HepG2 (cell line): Measurements from ENCODE around the gene ERV3-1. TPM values are rescaled to one million over a fixed set of nuclear protein-coding genes. Genes with fewer than 3 reads are reported as not detected.

Experiments
- BCL6 ChIP-seq: IDR thresholded peaks from 2 replicates; pipeline ENCODE4 v1.6.1; 2016; ENCODE audit warnings: missing genetic modification reagents, missing compliant biosample characterization
- DZIP1 ChIP-seq: sonication (generic); formaldehyde crosslinking; IDR thresholded peaks from 2 replicates; pipeline ENCODE4 v1.5.0; 2020; ENCODE audit warnings: mild to moderate bottlenecking, missing genetic modification reagents
- NFATC3 ChIP-seq: sonication (generic); formaldehyde crosslinking; IDR thresholded peaks from 2 replicates; pipeline ENCODE4 v1.5.1; 2020; ENCODE audit warnings: mild to moderate bottlenecking, missing genetic modification reagents
- SAP130 ChIP-seq: IDR thresholded peaks from 2 replicates; pipeline ENCODE4 v1.6.1; 2016; ENCODE audit warnings: low read depth
- SETDB1 ChIP-seq: sonication (generic); formaldehyde crosslinking; IDR thresholded peaks from 2 replicates; pipeline ENCODE4 v1.5.1; 2020; ENCODE audit warnings: missing genetic modification reagents, mild to moderate bottlenecking, borderline replicate concordance
- TAF1 ChIP-seq: sonication (generic); formaldehyde crosslinking; IDR thresholded peaks from 2 replicates; pipeline ENCODE4 v1.4.0; 2020; ENCODE audit warnings: missing genetic modification reagents
- TP53 ChIP-seq: sonication (generic); formaldehyde crosslinking; conservative IDR thresholded peaks from 2 replicates; pipeline ENCODE4 v1.4.0; 2020; ENCODE audit warnings: missing genetic modification reagents
- UBTF ChIP-seq: sonication (generic); formaldehyde crosslinking; IDR thresholded peaks from 2 replicates; pipeline ENCODE4 v1.4.0; 2020; ENCODE audit warnings: mild to moderate bottlenecking, missing genetic modification reagents
- ZNF121 ChIP-seq: sonication (generic); formaldehyde crosslinking; IDR thresholded peaks from 2 replicates; pipeline ENCODE4 v1.5.0; 2020; ENCODE audit warnings: mild to moderate bottlenecking, missing genetic modification reagents
- ZNF234 ChIP-seq: sonication (generic); formaldehyde crosslinking; conservative IDR thresholded peaks from 2 replicates; pipeline ENCODE4 v1.5.1; 2020; ENCODE audit warnings: mild to moderate bottlenecking, missing genetic modification reagents
- ZNF446 ChIP-seq: sonication (generic); formaldehyde crosslinking; IDR thresholded peaks from 2 replicates; pipeline ENCODE4 v1.5.0; 2020; ENCODE audit warnings: mild to moderate bottlenecking, missing genetic modification reagents
- ZNF460 ChIP-seq: sonication (generic); formaldehyde crosslinking; IDR thresholded peaks from 2 replicates; pipeline ENCODE4 v1.5.1; 2020; ENCODE audit warnings: missing genetic modification reagents, mild to moderate bottlenecking, borderline replicate concordance
- polyA plus RNA-seq, 8 experiments: library from polyadenylated mRNA; depleted of rRNA in 3 of 8; stranded (reverse) in 7 of 8; unstranded in 1 of 8; fragments of >200 nt; fragmentation: Illumina TruSeq in 4 of 8; extraction: Trizol in 4 of 8; gene quantifications; 2 replicates each; pipeline versions ENCODE4 v1.2.1 to v1.2.3, GENCODE V29; 2011 to 2016; ENCODE audit warnings: low read depth in 4 of 8, missing spikeins in 1 of 8, mixed read lengths in 1 of 8; ENCODE audit not compliant: insufficient read depth in 1 of 8
- total RNA-seq, 5 experiments: library from RNA; depleted of rRNA; stranded (reverse); fragments of >200 nt; fragmentation: Illumina TruSeq; extraction: Trizol; gene quantifications; 2 replicates each; pipeline ENCODE4 v1.2.3, GENCODE V29; 2016; ENCODE audit warnings: low read depth in 1 of 5
- TF ChIP-seq, protein P1 (sequence below): sonication (generic); formaldehyde crosslinking; IDR thresholded peaks from 2 replicates; pipeline ENCODE4 v1.4.0; 2020; ENCODE audit warnings: missing genetic modification reagents, borderline replicate concordance
- TF ChIP-seq, protein P2 (sequence below): sonication (generic); formaldehyde crosslinking; IDR thresholded peaks from 2 replicates; pipeline ENCODE4 v1.5.0; 2020; ENCODE audit warnings: missing genetic modification reagents

ERV3-1 gene
- total and polyA plus RNA-seq, 2 of the 13 experiments (the other 11 are each of a cell fraction or from before 2014, with no cell fraction given): 20.4 to 86.3 TPM

GRCh38 chr7:65002972-65003585 lies 3.4 kb downstream of the ERV3-1 start (continued):
- TF ChIP-seq, protein P1, sequence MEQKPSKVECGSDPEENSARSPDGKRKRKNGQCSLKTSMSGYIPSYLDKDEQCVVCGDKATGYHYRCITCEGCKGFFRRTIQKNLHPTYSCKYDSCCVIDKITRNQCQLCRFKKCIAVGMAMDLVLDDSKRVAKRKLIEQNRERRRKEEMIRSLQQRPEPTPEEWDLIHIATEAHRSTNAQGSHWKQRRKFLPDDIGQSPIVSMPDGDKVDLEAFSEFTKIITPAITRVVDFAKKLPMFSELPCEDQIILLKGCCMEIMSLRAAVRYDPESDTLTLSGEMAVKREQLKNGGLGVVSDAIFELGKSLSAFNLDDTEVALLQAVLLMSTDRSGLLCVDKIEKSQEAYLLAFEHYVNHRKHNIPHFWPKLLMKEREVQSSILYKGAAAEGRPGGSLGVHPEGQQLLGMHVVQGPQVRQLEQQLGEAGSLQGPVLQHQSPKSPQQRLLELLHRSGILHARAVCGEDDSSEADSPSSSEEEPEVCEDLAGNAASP: 0 out of 2 replicates have a peak, but pooled peaks have one; percentile 19
- TF ChIP-seq ZNF234 (CRISPR knock-in tag) (0 out of 2 replicates have a peak, but pooled peaks have one; percentile 28), SETDB1 (0 out of 2 replicates have a peak, but pooled peaks have one; percentile 46), ZNF446 (no peak), NFATC3 (CRISPR knock-in tag) (no peak), SAP130 (peak; percentile 28; the same call in 1 of the 2 replicates), BCL6 (CRISPR knock-in tag) (peak; percentile 94), DZIP1 (CRISPR knock-in tag) (no peak), ZNF121 (CRISPR knock-in tag) (peak; percentile 81), UBTF (CRISPR knock-in tag) (peak; percentile 27; the same call in 1 of the 2 replicates), TP53 (no peak), ZNF460 (peak; percentile 57; the same call in 1 of the 2 replicates), TAF1 (CRISPR knock-in tag) (0 out of 2 replicates have a peak, but pooled peaks have one; percentile 20)
- TF ChIP-seq, protein P2, sequence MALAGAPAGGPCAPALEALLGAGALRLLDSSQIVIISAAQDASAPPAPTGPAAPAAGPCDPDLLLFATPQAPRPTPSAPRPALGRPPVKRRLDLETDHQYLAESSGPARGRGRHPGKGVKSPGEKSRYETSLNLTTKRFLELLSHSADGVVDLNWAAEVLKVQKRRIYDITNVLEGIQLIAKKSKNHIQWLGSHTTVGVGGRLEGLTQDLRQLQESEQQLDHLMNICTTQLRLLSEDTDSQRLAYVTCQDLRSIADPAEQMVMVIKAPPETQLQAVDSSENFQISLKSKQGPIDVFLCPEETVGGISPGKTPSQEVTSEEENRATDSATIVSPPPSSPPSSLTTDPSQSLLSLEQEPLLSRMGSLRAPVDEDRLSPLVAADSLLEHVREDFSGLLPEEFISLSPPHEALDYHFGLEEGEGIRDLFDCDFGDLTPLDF: 0 out of 2 replicates have a peak, but pooled peaks have one; percentile 20
- TF ChIP-seq, all 625 proteins: peak for 18
